M059J (cell line): ENCODE data around the gene SLC32A1. TPM values are rescaled to one million over a fixed set of nuclear protein-coding genes. Genes with fewer than 3 reads are reported as not detected.

Experiments
- DNase-seq: peaks from one replicate; pipeline ENCODE4 v3.0.0-alpha.2; 2012; ENCODE audit warnings: low read depth
- total RNA-seq: library from RNA; depleted of rRNA; stranded (reverse); fragments of >200 nt; shearing (Covaris generic); gene quantifications from 2 replicates; pipeline ENCODE4 v1.2.3, GENCODE V29; 2014

SLC32A1 gene
- total RNA-seq, 1 experiment from 2014 or later: not detected

DNA sequence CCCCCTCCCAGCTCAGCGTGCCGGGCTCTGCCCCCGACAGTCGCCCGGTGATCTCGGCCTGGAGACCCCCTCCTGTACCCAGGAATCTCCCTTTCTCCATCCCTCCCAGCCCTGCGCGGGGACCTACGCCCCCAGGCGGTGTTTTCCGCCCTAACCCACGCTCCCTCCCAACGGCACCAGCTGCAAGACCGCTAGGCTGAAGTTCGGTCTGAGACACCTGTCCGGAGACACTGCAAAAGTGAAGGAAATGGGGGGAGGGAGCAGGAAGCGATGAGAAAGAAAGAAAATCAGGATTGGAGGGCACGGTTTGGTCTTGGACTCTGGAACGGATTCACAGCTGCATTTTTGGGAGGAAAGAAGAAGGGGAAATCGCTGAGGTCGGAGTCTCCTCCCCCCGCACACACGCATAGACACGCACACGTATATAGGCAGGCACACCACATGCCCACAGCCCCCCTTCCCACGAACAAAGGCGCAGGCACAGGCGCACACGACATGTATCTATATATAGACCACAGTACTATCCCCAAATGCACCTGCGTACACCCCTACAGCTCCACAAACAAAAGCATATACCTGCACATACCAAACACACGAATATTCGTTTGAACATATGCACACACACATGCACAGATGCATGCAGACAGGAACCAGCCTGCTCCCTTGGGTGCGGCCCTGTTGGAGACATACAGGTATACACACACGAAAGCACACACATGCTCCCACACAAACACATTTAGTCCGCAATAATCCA, 1.0 kb downstream of the SLC32A1 start:
- DNase-seq: no peak

DNA sequence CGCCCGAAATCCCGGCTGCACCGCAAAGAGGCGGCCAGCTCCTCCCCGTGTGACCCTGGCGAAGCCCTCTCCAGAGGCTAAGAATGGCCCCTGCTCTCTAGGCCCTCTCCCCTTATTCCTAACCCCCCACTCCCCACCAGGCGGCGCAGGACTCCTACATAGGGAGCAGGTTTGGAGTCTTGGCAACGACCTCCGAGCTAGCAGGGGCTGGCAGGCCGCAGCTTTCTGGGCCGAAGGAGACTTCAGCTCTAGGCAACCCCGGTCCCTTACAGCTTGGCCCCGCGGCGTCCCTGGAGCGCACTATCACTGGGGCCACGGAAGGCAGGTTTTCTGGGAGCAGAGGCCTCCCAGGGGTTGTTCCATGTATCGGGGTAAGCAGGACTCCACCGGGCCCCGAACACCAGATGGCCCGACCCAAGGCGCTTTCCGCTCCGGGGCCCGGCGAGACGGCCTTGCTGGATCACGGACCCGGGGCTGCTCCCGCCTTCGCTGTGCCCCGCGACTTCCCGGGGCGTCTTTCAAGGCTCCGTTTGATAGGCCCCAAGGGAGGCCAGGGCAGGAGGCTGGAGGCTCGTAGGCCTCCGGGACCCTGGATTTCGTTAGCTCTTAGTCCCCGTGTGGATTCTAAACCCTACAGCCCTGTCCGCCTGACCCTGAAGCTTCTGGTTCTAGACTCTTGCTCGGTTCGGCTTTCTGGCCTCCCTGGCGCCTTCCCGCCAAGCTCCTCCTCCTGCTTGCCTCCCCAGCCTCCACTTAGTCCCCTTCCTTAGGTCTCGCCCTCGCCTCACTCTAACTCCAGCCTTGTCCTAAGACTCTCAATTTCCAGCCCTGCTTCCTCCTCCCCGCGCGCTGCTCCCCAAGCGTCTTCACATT, 1.9 kb downstream of the SLC32A1 start:
- peak; percentile 62 for DNase-seq

DNA sequence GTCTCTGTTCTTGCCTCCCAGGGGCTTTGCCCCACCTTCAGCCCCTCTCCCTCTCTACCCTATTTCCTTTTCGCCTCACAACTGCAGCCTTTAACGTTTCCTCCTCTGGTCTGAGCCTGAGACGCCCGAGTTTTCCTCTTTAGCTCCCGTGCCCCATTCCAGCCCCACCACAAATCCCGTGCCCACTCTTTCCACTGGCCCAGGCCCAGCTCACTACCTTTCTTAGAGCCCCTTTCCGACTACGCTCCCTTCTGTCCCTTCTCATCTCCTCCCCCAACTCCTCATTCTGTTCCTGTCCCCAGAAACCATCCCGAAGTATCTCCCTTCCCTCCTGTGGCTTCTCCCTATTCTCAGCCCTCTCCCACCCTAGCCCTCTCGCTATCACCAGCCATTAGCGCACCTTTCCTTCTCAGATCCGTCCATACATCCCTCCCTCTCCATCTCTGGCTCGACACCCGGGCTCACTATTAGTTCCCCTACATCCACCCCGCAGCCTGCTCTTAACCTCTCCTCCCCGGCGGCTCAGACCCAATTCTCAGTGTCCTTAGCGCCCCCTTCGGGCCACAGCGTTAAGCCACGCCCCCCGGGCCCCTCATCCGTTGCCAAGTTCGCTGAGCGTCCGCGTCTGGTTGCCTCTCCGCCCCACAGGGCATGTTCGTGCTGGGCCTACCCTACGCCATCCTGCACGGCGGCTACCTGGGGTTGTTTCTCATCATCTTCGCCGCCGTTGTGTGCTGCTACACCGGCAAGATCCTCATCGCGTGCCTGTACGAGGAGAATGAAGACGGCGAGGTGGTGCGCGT, 2.7 kb downstream of the SLC32A1 start:
- no peak for DNase-seq

DNA sequence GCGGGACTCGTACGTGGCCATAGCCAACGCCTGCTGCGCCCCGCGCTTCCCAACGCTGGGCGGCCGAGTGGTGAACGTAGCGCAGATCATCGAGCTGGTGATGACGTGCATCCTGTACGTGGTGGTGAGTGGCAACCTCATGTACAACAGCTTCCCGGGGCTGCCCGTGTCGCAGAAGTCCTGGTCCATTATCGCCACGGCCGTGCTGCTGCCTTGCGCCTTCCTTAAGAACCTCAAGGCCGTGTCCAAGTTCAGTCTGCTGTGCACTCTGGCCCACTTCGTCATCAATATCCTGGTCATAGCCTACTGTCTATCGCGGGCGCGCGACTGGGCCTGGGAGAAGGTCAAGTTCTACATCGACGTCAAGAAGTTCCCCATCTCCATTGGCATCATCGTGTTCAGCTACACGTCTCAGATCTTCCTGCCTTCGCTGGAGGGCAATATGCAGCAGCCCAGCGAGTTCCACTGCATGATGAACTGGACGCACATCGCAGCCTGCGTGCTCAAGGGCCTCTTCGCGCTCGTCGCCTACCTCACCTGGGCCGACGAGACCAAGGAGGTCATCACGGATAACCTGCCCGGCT, 3.4 kb downstream of the SLC32A1 start:
- DNase-seq: no peak

DNA sequence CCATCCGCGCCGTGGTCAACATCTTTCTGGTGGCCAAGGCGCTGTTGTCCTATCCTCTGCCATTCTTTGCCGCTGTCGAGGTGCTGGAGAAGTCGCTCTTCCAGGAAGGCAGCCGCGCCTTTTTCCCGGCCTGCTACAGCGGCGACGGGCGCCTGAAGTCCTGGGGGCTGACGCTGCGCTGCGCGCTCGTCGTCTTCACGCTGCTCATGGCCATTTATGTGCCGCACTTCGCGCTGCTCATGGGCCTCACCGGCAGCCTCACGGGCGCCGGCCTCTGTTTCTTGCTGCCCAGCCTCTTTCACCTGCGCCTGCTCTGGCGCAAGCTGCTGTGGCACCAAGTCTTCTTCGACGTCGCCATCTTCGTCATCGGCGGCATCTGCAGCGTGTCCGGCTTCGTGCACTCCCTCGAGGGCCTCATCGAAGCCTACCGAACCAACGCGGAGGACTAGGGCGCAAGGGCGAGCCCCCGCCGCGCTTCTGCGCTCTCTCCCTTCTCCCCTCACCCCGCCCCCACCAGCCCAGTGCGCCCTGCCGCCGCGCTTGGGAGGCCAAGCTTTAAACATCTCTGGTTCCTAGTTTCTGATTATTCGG, 4.0 kb downstream of the SLC32A1 start:
- DNase-seq: no peak

DNA sequence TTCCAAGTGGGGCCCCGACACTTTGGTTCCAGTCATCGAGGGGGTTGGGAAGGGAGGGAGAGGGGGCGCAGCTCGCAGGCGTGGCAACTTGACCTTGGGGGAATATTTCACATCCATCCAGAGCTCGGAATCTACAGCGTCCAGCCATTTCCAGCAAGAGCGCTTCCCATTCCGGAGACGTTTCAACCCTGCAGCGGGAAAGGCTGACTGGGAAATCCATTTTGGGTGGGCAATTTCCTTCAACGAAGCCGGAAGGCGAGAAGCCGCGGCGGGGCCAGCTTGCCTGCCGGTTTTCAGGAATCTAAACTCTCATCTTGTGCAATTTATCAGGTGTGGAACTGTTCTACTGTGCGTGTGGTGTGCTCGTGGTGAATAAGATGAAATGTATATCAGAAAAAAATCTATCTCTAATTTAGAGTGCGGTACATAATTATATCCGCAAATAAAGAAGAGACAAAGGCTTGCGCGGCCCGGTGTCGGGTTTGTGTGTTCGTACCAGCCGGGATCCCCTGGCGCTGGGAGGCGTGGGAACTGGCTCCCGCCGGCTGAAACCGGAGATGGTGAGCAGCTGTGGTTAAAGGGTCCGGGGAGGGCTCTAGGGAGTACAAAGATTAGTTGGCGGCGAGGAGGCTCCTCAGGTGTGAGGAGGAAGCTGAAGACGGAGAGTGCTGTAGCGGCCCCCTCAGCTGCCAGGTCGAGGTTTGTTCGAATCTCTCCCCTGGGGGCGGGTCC, 4.8 kb downstream of the SLC32A1 start:
- no peak for DNase-seq

DNA sequence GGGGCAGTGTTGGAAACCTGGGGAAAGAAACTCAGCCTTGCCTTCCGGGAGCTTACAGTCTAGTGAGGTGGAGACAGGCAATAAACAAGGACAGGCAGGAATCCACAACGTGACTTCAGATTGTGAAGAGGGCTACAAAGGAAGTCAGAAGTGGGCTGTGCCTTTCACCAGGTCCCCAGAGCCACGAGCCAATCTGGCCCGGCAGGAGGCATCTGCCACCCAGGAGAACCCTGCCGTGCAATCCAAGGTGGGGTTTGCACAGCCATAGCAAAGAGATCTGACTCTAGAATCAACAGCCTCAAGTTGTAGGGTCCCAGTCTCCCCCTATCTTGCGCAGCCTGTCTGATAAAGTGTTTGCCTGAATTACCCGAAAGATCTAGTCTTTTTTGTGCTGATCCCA, 5.5 kb downstream of the SLC32A1 start:
- DNase-seq: no peak

DNA sequence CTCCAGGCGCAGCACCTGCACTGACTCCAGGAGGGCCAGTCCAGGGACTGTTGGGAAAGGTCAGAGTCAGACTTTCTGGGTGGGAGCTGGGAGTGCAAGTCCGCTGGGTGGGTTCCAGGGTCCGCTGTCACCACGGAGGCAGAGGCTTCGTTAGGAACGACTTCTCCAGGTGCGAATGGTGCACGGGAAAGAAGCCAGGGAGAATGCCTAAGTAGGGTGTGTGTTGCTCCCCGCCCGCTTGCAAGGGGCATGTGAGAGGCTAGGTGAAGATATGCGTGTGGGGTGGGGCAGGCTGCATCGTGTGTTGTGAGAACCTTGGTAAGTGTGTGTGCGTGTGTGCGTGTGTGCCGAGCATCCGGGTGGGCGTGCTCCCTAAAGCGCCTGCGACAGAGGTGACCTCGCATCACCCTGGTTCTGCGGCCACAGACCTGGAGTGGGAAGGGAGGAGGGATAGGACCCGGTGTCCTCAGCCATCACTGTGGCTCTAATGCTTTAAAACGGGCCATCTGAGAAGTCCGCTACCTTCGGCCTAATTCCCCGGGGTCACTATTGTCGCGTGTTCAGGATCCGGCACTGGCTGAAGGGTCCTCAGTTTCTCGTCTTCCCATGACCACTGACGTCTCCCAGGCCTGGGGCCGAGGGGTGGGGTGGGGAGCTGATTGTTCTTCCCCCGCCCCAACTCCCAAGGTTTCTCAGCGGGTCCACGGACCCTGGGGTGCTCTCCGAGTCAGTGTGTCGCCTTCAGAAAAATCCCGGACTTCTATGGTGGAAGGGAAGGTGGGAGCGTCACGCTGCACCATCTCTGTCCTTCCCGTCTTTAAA, 6.1 kb downstream of the SLC32A1 start:
- DNase-seq: no peak

DNA sequence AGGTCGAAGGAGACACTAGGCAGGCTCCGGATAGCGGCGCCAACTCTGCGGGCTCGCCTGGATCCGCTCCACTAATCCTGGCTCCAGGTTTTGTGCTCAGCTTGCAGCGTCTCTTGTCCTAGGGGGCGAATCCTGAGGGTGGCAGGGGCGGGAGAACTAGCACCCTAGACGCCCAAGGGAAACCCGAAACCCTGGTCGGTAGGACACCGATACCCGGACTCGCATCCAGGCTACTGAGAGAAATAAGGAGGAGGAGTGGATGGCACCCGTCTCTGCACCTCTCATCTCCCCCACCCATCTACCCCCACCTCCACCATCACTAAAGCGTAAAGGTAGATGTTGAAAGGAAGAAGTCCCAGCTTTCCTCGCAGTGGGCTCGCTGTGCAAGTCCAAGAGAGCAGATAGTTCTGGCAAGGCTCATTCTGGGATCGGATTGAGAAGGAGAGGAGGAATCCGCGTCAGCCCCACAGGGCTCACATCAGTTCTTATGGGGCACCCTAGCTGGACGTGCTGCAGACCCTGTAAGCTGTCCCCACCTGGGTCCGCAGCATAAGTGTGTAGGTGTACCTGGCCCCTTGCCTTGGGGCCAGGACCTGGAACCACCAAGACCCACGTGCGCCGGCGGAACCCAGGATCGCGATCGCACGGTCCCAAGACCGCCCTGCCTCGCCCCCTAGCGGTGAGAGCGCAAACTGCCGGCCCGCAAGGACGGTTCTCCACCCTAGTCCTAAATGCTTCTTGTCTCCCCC, 6.9 kb downstream of the SLC32A1 start:
- peak; percentile 65 for DNase-seq

DNA sequence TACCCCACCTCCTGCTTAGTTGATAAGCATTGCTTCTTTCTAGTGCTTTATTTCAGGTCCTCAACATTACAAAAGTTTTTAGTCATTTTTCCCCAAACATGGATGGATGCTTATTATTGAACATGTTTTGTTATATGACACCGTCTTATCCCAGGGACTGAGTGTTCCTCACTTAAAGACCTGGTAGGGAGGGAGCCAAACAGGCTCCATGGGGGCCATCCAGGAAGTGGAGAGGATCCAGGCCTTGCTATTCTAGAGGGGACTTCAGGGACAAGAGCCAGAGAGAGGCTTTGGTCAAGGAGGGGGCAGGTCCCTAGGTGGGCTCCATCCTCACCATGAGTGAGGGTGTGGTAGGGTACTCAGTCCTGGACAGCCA, 7.4 kb downstream of the SLC32A1 start:
- no peak for DNase-seq

DNA sequence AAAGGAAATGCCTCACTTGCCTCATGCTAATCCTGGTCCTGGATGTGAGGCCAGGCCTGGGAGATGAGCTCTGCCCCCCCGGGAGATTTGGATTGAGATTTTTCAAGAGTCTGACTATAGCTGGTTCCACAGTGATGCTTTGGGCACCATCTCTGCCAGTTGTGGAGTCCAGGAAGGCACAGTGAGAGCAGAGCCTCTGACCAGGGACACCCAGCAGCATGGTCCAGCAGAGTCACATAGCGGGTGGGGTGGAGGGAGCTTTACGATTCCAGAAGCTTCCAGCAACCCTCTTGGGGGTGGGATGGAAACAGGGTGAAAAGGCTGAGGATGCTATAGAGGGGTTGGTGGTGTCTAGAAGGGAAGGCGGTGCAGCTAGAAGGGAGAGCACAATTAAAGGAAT, 8.7 kb downstream of the SLC32A1 start:
- no peak for DNase-seq

DNA sequence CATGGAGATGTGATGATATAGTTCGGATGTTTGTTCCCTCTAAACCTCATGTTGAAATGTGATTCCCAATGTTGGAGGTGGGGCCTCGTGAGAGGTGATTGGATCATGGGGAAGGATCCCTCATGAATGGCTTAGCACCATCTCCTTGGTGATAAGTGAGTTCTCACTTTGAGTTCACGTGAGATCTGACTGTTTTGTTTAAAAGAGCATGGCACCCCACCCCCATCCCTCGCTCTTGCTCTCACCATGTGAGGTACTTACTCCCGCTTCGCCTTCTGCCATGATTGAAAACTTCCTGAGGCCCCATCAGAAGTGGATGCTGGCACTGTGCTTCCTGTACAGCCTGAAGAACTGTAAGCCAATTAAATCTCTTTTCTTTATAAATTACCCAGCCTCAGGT, 10.9 kb downstream of the SLC32A1 start:
- DNase-seq: no peak

DNA sequence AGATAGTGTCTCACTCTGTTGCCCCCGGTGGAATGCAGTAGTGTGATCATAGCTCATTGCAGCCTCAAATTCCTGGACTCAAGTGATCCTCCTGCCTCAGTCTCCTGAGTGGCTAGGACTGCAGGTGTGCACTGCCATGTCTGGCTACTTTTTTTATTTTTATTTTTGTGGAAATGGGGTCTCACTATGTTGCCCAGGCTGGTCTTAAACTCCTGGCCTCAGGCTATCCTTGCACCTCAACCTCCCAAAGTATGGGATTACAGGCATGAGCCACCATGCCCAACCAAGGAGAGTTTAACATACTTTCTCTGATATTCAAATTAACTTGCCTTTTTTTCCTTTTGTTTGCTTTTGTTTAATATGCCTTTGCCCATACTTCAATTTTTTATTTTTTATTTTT, 13.6 kb downstream of the SLC32A1 start:
- DNase-seq: no peak

DNA sequence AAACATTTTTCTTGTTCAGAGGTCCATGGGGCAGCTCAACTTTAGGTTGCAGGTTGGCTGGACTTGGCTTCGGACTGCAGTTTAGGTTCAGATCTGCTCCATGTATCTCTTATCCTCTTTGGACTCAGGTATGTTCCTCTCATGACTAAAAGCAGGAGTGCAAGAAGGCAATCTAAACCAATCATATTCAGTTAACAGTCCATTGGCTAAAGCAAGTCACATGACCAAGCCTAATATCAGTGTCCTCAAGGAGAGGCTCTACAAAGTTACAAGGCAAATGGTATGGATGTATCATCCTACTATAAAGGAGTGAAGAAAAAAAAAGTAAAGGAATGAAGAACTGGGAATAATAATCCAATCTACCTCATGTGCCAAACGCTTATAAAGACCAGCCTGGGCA, 21.5 kb downstream of the SLC32A1 start:
- no peak for DNase-seq

DNA sequence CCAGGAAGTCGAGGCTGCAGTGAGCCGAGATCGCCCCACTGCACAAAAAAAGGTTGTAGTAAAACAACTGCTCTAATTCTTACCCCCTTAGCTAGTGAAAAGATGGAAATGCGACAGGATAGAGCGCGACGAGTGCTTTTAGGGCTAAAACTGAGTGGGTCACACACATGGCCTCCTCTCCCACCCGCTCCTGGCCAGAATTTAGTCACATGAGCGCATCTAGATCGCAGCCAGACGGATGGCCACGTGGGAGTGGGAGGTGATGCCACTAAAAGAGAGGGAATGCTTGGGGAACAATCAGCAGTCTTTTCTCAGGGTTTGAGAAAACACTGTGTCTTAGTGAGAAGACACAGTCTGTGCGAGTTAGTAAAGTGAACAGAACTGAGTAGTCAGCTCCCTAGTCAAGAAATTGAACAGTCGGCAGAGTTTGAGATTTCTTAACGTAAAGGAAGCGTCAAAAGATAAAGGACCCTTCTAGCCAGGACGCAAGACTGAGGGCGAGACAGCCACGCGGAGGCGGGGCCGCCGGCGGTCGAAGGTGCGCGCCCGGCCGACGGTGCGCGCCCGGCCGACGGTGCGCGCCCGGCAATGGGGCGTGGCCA, 23.3 kb downstream of the SLC32A1 start:
- no peak for DNase-seq

DNA sequence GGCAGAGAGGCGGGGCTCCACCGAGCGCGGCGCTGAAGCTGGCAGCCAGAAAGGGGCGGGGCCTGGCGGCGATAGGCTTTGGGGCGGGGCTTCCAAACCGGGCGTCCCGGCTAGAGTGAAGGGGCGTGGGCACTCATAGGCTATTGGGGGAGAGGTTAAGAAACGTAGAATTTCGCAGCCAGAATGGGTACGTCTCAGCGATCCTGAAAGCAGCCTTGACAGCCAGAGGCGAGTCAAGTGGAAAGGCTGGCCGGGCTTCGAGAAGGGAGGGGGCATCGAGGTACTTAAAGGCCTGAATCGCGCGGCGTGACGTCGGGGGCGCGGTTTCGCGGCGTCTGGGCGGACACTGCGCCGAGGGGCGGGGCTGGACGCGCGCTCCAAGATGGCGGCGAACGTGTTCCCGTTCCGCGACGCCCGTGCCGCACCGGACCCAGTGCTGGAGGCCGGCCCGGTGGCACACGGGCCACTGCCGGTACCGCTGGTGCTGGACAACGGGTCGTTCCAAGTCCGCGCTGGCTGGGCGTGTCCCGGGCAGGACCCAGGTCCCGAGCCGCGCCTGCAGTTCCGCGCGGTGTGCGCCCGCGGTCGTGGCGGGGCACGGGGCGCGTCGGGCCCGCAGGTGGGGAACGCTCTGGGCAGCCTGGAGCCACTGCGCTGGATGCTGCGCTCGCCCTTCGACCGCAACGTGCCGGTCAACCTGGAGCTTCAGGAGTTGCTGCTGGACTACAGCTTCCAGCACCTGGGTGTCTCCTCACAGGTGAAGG, 24.0 kb downstream of the SLC32A1 start, which contains the start of gene ACTR5:
Gene ACTR5 (plus strand): TSS at position 364 of the 764 bp plus-strand sequence. CDS start 19 bp downstream, at position 383.
- peak; percentile 88 for DNase-seq

DNA sequence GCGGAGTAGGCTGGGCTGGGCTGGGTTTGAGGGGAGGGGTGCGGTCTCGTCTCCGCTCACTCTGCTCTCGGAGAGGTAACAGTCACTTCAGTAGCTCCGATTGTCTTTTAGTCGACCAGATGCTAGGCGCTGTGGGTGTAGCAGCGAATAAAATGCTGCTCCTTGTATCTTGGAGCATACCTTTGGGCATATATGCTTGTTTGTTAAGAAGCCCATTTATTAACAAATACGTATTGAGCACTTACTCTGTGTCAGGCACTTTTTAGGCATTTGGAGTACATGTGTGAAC, 24.5 kb downstream of the SLC32A1 start:
- no peak for DNase-seq

DNA sequence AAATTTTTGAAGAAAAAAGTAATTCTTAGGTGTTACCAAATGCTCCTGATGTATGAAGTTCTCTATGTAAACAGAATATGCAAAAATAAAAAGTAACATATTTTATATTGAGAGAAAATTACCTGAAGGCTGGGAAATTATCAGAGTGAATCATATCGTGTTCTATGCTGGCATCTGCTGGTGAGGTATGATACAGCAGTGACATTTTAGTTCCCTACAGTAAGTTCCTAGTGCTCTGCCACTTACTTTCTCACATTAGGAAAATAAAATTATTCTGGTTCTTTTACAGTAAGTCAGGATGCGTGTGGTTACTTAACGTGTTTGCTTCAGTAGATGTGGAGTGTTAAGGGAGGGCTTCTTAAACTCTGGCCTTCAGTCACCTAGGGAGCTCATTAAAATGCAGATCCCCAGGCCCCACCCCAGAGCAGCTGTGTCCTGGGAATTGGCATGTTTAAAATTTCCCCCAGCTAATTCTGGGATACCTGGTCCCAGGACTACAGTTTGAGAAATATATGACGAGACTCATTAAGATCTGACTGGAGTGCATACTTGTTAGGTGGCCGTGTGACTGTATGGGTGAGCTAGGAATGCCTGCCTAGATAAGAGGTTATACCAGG, 27.2 kb downstream of the SLC32A1 start:
- DNase-seq: peak; percentile 55
